Body of pancreas (tissue), 4 donors: ENCODE data around the gene RBM23.

Source experiments
- CTCF ChIP-seq, 7 experiments: fragments of 450-650 bp in 4 of 7; fragments of 200-600 bp in 3 of 7; sonication (generic) in 3 of 7; IDR thresholded peaks; one replicate each; pipeline ENCODE4 v1.5.1; 2016 to 2019; ENCODE audit warnings: antibody characterized with exemption in 7 of 7
- POLR2A ChIP-seq, 3 donors: fragments of 450-650 bp; IDR thresholded peaks; one replicate each; pipeline ENCODE4 v1.6.1; 2016; ENCODE audit warnings: antibody characterized with exemption in 3 of 3, mild to moderate bottlenecking in 2 of 3

DNA sequence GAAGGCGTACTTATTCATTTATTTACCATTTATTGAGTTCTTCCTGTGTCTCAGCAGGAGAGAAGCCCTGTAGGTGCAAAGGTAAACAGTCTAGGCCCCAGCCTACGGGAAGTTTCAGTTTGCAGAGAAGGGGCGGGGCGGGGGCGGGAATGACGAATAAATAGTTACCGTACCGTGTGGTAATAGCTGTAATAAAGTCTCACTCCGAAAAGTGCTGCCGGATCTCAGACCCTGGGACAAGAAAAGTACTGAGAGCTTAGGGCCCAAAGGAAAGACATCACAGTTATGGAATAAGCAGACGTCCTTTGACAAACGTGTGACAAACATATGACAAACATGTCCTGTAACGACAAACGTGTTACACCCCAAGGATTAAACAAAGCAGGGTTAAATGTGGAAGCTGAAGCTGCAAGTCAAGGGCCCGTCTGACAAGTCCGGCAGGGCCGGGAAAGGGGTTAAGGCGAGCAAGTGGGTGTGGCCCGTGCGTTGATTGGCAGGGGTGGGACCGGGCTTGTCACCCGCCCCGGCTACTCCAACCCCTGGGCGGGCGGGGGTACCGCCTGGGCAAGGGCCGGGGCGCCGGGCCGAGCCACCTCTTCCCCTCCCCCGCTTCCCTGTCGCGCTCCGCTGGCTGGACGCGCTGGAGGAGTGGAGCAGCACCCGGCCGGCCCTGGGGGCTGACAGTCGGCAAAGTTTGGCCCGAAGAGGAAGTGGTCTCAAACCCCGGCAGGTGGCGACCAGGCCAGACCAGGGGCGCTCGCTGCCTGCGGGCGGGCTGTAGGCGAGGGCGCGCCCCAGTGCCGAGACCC, 47.5 kb downstream of the RBM23 start, which contains the start of gene LRP10:
- peak; percentile 61 to 87 (median 86) for TF ChIP-seq POLR2A (IDR thresholded peaks at IDR 0.05)
- peak in 2 of 7 experiments; percentile 1 to 6 for TF ChIP-seq CTCF (IDR thresholded peaks at IDR 0.05)
